ENCODE results near the gene DGKI. TPM values are rescaled to one million over a fixed set of nuclear protein-coding genes. Genes with fewer than 3 reads are reported as not detected.

The DGKI gene
- total RNA-seq, 1 experiment from 2014 or later, result 0.55 TPM

- WGBS (ENCODE audit: extremely low coverage, insufficient read length, low lambda C conversion rate), result no CpG with 5 or more reads among the region's 2 CpGs
- H3K4me1 Mint-ChIP-seq, result 0 out of 4 replicates have a peak, but pooled peaks cover 0 to 2% of the 10 kb centered on the region in 2 experiments
- H3K9ac ChIP-seq (ENCODE audit: extremely low read depth, insufficient read length, low read length), result no peak overlapping the region
Observed at GRCh38 chr7:137636376-137636775, 210.4 kb downstream of the DGKI start.

More at GRCh38 chr7:137636376-137636775, 210.4 kb downstream of the DGKI start:
- no peak overlapping the region for H2BK5ac ChIP-seq (ENCODE audit: insufficient read length, low read length)
- no peak overlapping the region for H3K4me3 Mint-ChIP-seq
- TF ChIP-seq, protein P1, sequence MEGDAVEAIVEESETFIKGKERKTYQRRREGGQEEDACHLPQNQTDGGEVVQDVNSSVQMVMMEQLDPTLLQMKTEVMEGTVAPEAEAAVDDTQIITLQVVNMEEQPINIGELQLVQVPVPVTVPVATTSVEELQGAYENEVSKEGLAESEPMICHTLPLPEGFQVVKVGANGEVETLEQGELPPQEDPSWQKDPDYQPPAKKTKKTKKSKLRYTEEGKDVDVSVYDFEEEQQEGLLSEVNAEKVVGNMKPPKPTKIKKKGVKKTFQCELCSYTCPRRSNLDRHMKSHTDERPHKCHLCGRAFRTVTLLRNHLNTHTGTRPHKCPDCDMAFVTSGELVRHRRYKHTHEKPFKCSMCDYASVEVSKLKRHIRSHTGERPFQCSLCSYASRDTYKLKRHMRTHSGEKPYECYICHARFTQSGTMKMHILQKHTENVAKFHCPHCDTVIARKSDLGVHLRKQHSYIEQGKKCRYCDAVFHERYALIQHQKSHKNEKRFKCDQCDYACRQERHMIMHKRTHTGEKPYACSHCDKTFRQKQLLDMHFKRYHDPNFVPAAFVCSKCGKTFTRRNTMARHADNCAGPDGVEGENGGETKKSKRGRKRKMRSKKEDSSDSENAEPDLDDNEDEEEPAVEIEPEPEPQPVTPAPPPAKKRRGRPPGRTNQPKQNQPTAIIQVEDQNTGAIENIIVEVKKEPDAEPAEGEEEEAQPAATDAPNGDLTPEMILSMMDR (conservative IDR thresholded peaks at IDR 0.05), result no peak
- H3K4ac ChIP-seq (ENCODE audit: low read depth, low read length), result no peak overlapping the region
- no peaks in the 10 kb centered on the region for H3K79me2 ChIP-seq (ENCODE audit: insufficient read depth, low read length)
- H3K27ac Mint-ChIP-seq, result no peak overlapping the region
- H3K23ac ChIP-seq (ENCODE audit: insufficient read length, low read depth, low read length), result no peak overlapping the region
- no peak overlapping the region for H3K18ac ChIP-seq (ENCODE audit: insufficient read length, low read depth, low read length)
- no peak overlapping the region for H3K56ac ChIP-seq (ENCODE audit: insufficient read length, low read depth, low read length)
- no peaks in the 10 kb centered on the region for H3K4me1 ChIP-seq (ENCODE audit: insufficient read depth, low read length)
- H3K9me3 ChIP-seq (ENCODE audit: control insufficient read depth, low read depth, low read length), result no peaks in the 10 kb centered on the region
- no peak overlapping the region for H4K5ac ChIP-seq (ENCODE audit: insufficient read length, low read depth, low read length)
- H3T11ph ChIP-seq (ENCODE audit: low read length), result no peak overlapping the region
- no peak overlapping the region for H3K27ac ChIP-seq (ENCODE audit: insufficient read length, low read depth, low read length)
- H3K27me3 ChIP-seq (ENCODE audit: insufficient read depth, low read length), result no peaks in the 10 kb centered on the region
- peaks cover 3 to 6% of the 10 kb centered on the region in 2 experiments; a peak in 3 of 5 replicates for H3K9me3 Mint-ChIP-seq
- no peaks in the 10 kb centered on the region for H3K79me1 ChIP-seq (ENCODE audit: insufficient read depth, low read depth, low read length, poor library complexity, severe bottlenecking)
- no peak overlapping the region for H3K14ac ChIP-seq (ENCODE audit: insufficient read depth, low read length)
- H2BK120ac ChIP-seq (ENCODE audit: low read depth, low read length, poor library complexity, severe bottlenecking), result peak overlapping the region; percentile 12
- no peaks in the 10 kb centered on the region for H3K23me2 ChIP-seq (ENCODE audit: insufficient read length, low read depth, low read length, poor library complexity, severe bottlenecking)
- no peak overlapping the region for H2AFZ ChIP-seq (ENCODE audit: low read length)
- H4K20me1 ChIP-seq (ENCODE audit: control insufficient read depth, insufficient read depth, insufficient read length), result no peaks in the 10 kb centered on the region
- H3K4me2 ChIP-seq (ENCODE audit: insufficient read depth, insufficient read length, low read length), result no peak overlapping the region
- no peak for DNase-seq
- H2BK15ac ChIP-seq (ENCODE audit: low read depth, low read length), result no peak overlapping the region
- no peak overlapping the region for H2BK12ac ChIP-seq (ENCODE audit: insufficient read length, low read depth, low read length)
- peaks cover 3% of the 10 kb centered on the region; the same call in 1 of the 2 replicates for H3K27me3 Mint-ChIP-seq (ENCODE audit: low read depth)
- H4K91ac ChIP-seq (ENCODE audit: insufficient read length, low read depth, low read length), result no peak overlapping the region
- H2BK20ac ChIP-seq (ENCODE audit: low read depth, low read length, poor library complexity, severe bottlenecking), result no peak overlapping the region
- H4K8ac ChIP-seq (replicated peaks; ENCODE audit: insufficient read length, low read depth, low read length), result no peak overlapping the region
- H3K36me3 Mint-ChIP-seq (ENCODE audit: insufficient read depth in 1 of 3, low read depth in 3 of 3), result peaks cover 2 to 4% (median 2%) of the 10 kb centered on the region in 3 experiments; a peak in 4 of 7 replicates
- H2AK5ac ChIP-seq (ENCODE audit: insufficient read length, low read length), result no peak overlapping the region
